BJ (cell line): ENCODE results near the gene MCM5. TPM values are rescaled to one million over a fixed set of nuclear protein-coding genes. Genes with fewer than 3 reads are reported as not detected.

Experiments used
- CTCF ChIA-PET: fragments of 350-600 bp; formaldehyde crosslinking; extraction: SDS; loops from one replicate; lab custom pipeline; 2021; ENCODE audit warnings: antibody characterized with exemption, inconsistent platforms; lab: Yijun Ruan, JAX
- POLR2A ChIA-PET: fragments of 300-600 bp; sonication (Branson Sonifier 250); formaldehyde crosslinking; extraction: SDS; loops from one replicate; lab custom pipeline; 2021; ENCODE audit warnings: antibody characterized with exemption; lab: Charles Lee
- DNase-seq: peaks from one replicate; pipeline ENCODE4 v3.0.0-alpha.2; 2011; ENCODE audit warnings: low read depth
- H3K27me3 ChIP-seq: 2 replicates; pipeline ENCODE4 v1.6.0; 2011; ENCODE audit warnings: low read length; ENCODE audit not compliant: control insufficient read depth, insufficient read depth
- H3K36me3 ChIP-seq: 2 replicates; pipeline ENCODE4 v1.5.1; 2011; ENCODE audit warnings: low read length; ENCODE audit not compliant: control insufficient read depth, insufficient read depth
- H3K4me3 ChIP-seq: 2 replicates; pipeline ENCODE4 v1.5.1; 2011; ENCODE audit warnings: low read depth, mild to moderate bottlenecking, control low read depth, low read length
- polyA plus RNA-seq: library from polyadenylated mRNA; depleted of rRNA; stranded (reverse); fragments of >200 nt; gene quantifications from 2 replicates; pipeline ENCODE4 v1.2.3, GENCODE V29; 2011
- TF ChIP-seq, protein P1 (sequence below): IDR thresholded peaks from 2 replicates; pipeline ENCODE4 v1.5.1; 2011; ENCODE audit warnings: low read depth, mild to moderate bottlenecking, control low read depth, inconsistent platforms, low read length, moderate library complexity; ENCODE audit not compliant: insufficient read depth

MCM5 gene
- polyA plus RNA-seq, 1 experiment = 34.6 TPM

GRCh38 chr22:35367331-35367886, 32.5 kb upstream of the MCM5 start:
- ChIA-PET POLR2A (no interaction called here), CTCF (no interaction called here)
- DNase-seq = no peak
- no peaks in the 10 kb centered on the region for H3K36me3 ChIP-seq
- H3K4me3 ChIP-seq = no peak overlapping the region
- TF ChIP-seq, protein P1, sequence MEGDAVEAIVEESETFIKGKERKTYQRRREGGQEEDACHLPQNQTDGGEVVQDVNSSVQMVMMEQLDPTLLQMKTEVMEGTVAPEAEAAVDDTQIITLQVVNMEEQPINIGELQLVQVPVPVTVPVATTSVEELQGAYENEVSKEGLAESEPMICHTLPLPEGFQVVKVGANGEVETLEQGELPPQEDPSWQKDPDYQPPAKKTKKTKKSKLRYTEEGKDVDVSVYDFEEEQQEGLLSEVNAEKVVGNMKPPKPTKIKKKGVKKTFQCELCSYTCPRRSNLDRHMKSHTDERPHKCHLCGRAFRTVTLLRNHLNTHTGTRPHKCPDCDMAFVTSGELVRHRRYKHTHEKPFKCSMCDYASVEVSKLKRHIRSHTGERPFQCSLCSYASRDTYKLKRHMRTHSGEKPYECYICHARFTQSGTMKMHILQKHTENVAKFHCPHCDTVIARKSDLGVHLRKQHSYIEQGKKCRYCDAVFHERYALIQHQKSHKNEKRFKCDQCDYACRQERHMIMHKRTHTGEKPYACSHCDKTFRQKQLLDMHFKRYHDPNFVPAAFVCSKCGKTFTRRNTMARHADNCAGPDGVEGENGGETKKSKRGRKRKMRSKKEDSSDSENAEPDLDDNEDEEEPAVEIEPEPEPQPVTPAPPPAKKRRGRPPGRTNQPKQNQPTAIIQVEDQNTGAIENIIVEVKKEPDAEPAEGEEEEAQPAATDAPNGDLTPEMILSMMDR = no peak
- no peaks in the 10 kb centered on the region for H3K27me3 ChIP-seq

DNA sequence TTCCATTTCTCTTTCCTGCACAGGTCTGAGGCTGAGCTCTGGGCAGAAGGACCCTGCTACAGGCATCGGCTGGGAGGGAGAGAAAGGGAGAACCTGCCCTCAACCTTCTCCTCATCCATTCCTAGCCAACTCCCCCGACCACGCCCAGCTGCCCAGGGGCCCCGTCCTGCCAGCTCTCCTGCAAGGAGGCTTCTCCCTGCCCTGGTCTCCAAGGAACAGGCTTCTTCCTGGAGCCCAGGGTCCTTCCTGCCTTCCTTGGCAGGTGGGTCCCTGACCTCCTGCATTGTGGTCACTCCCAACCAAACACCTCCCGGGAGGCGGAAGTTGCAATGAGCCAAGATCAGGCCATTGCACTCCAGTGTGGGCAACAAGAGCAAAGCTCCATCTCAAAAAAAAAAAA, 31.6 kb upstream of the MCM5 start:
- no peak for DNase-seq
- H3K27me3 ChIP-seq = no peaks in the 10 kb centered on the region
- ChIA-PET CTCF (interaction anchor here (1.3 kb wide), 2 partner anchors 13 to 31 kb away, joined by 4 to 5 read pairs; no protein-coding TSS in a partner anchor), POLR2A (interaction anchor here (0.6 kb wide), 1 partner anchor 1161 kb away, joined by 7 read pairs; the partner anchor contains the start of gene EIF3D)
- no peak overlapping the region for H3K4me3 ChIP-seq
- TF ChIP-seq, protein P1 = no peak
- no peaks in the 10 kb centered on the region for H3K36me3 ChIP-seq

- TF ChIP-seq, protein P1 = no peak
- Histone ChIP-seq H3K36me3 (no peaks in the 10 kb centered on the region), H3K4me3 (no peak overlapping the region), H3K27me3 (no peaks in the 10 kb centered on the region)
- ChIA-PET CTCF (interaction anchor here (1.3 to 1.7 kb wide), 2 partner anchors 11 to 19 kb away, joined by 4 to 6 read pairs; partner anchors contain the start of gene HMOX1), POLR2A (no interaction called here)
- DNase-seq = no peak
Observed at GRCh38 chr22:35369996-35370395, 29.9 kb upstream of the MCM5 start.

DNA sequence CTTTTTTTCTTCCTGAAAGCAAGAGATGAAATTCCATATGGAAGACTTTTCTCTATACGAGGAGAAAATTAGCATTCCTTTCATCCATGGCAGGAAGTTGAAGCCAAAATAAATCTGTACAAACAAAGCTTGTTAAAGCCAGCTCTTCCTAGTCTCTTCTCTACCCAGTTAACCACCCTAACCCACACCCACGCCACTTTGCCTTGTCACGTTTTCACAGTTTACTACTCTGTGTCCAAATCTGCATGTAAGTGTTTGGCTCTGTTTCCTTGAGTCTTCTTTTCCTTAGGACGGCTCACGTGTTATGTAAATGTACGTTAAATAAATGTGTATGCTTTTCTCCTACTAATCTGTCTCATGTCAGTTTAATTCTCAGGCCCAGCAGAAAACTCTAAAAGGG, 26.2 kb upstream of the MCM5 start:
- no peak overlapping the region for H3K4me3 ChIP-seq
- ChIA-PET CTCF (interaction anchor here (0.6 kb wide), 1 partner anchor 9 kb away, joined by 3 read pairs; no protein-coding TSS in a partner anchor), POLR2A (no interaction called here)
- no peaks in the 10 kb centered on the region for H3K27me3 ChIP-seq
- DNase-seq = no peak
- H3K36me3 ChIP-seq = no peaks in the 10 kb centered on the region
- TF ChIP-seq, protein P1 = no peak

DNA sequence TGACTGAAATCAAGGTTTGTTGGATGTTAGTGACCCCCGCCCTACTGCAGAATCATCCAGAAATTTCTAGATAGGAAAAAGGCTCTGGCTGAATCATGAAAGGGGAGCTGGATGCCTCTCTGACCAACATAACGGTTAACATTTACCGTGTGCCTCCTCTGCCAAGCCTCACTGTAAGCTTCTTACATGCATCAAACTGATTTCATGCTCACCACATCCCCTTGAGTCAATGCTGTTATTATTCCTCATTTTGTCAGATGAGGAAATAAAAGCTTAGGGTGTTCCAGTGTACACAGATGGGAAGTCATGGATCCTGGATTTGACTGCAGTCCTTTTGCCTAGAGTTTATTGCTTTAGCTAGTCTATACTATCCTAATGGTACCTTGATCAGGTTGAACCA, 24.9 kb upstream of the MCM5 start:
- Histone ChIP-seq H3K36me3 (no peaks in the 10 kb centered on the region), H3K27me3 (no peaks in the 10 kb centered on the region), H3K4me3 (no peak overlapping the region)
- DNase-seq = no peak
- ChIA-PET POLR2A (no interaction called here), CTCF (no interaction called here)
- TF ChIP-seq, protein P1 = no peak
